GM18858 (cell line): ENCODE measurements around the gene CHURC1.

ENCODE experiments used
- ATAC-seq: cut with Tn5 transposase; IDR thresholded peaks from one replicate; pipeline ENCODE4 v1.9.1; 2021; ENCODE audit not compliant: unreplicated experiment

The CHURC1 gene

GRCh38 chr14:64954491-64955240 is 40.4 kb downstream of the CHURC1 start:
- no peak for ATAC-seq

DNA sequence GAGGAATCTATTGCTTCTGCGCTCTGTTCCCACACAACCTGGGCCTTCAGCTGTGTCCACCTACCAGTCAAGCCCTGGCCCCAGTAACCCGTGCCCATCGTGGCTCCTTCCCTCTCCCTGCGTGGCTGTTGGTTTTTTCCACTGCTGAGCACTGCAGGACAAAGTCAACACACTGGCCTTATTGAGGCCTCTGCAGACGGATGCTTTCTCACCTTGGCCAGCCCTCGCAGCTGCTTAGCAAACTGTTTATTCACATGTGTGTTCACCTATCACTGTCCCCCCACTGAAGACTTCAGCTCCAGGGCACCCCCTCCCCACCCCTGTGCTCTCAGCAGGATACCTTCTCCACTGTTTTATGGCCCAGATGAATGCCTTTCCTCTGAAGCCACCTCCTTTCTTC is 41.0 kb downstream of the CHURC1 start:
- ATAC-seq, result no peak

DNA sequence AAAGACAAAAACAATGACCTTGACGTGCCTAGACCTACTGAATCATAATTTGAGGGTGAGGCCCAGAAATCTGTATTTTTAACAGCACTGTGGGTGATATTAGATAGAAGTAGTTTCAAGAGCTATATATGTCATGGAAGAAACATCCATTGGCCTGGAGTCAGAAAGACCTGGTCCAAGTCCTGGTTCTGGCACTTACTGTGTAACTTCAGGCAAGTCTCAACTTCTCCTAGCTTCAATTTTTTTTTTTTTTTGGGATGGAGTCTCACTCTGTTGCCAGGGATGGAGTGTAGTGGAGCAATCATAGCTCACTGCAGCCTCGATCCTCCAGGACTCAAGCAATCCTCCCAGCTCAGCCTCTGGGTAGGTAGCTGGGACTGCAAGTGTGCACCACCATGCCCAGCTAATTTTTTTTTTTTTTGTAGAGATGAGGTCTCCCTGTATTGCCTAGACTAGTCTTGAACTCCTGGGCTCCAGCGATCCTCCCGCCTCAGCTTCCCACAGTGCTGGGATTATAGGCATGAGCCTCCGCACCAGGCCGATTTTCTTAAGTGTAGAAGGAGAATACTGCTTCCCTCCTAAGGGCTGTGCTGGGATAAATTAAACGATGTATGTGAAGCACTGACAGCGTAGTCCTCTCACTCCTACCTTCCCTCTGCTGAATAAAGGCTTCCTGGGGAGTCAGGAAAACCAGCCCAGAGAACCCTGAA is 42.6 kb downstream of the CHURC1 start:
- no peak for ATAC-seq

GRCh38 chr14:64958201-64958600 is 43.9 kb downstream of the CHURC1 start:
- no peak for ATAC-seq

DNA sequence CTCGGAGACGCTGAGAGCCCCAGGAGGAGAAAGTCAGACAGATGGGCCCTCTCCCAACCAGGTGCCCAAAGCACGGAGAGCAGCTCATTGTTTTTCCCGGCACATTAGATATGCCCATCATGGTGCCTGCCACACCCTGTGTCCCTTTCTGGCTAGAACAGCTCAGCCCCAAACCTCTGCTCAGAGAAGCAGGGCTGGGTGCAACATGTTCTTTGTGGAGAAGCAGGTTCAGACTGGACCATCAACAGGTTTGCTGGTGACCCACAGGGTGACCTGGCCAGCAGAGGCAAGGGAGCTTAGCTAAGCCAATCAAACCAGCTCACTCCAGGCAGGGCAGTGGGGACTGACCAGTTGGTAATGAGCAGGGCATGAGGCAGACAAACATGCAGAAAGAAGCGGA is 44.5 kb downstream of the CHURC1 start:
- no peak for ATAC-seq

DNA sequence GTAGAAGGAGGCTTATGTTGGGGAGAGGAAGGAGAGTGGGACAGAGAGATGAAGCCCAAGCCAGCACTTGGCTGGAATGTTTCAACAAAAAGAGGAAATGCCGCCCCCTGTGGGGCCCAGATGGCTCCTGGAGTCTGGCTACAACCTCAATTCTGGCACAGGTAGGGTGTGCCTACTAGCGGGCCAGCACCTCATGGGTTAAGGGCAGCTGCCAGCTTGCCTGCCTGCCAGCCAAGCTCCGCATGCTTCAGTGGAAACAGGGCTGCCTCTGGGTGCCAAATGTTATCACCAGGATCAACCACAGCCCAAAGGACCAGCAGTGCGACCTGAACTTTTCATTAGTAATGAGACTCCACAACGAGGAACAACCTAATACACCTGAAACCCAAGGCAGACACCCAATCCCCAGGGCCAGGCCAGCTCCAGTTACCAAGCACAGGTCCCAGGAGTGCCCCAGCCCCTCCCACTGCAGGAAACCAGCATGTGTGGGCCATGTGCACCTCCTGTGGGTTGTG is 46.6 kb downstream of the CHURC1 start:
- no peak for ATAC-seq

DNA sequence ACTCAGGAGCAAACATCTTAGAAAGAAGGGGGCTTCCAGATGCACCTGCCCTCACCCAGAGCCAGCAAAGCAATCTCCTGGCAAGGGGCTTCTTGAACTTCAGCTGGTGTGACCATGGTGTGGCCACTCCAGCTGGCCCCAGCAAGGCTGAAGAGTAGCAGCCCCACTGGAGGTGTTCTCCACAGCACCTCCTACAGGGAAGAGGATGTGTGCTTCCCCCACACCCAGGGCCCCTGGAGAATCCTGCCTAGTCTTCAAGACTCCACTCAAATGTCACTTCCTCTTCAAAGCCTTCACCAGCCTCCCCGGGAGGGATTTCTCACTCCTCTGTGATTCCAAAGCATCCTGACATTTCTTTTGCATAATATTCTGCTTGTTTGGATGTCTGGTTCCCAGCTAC is 49.4 kb downstream of the CHURC1 start:
- ATAC-seq, result no peak

- ATAC-seq, result no peak
Measured at GRCh38 chr14:64965356-64966000, 51.2 kb downstream of the CHURC1 start.

DNA sequence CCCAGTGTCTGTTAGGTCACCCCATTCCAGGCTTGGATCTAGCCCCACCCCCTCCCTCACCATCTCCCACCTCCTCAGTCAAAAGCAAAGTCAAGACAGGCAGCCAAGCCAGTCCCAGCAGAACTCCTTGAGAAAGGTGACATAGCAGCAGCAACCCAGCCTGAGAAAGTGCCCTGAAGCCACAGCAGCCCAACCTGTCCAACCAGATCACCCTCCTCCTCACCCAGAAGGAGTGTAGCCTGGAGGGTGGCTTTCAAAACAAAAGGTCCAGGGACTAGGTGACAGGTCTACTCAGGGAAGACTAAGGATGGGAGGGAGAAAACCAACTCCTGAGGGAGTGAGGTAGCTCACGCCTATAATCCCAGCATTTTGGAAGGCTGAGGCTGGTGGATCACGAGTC is 52.7 kb downstream of the CHURC1 start:
- ATAC-seq, result no peak

DNA sequence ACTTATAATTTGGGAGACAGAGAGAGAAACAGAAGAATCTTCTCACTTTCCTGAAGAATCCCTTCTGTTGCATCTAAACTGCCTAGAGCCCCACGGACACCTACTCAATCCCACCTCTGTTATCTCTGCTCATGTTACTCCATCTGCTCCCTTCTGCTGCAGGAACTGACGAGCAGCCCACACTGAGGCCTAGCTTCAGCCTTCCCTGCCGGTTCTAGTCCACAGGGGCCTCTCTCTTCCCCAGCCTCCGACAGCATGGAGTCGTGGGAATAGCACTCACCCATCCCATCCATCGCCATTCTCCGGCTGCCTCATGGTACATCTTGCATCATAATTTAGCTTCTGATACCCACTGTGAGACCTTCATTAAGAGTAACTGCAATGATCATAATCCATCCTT is 53.9 kb downstream of the CHURC1 start:
- no peak for ATAC-seq

- ATAC-seq, result no peak
Measured at GRCh38 chr14:64968651-64969050, 54.4 kb downstream of the CHURC1 start.

GRCh38 chr14:64970041-64970440 is 55.8 kb downstream of the CHURC1 start:
- no peak for ATAC-seq

- ATAC-seq, result no peak
Measured at GRCh38 chr14:64970776-64971477, 56.7 kb downstream of the CHURC1 start.

GRCh38 chr14:64971491-64971942 is 57.3 kb downstream of the CHURC1 start:
- no peak for ATAC-seq

DNA sequence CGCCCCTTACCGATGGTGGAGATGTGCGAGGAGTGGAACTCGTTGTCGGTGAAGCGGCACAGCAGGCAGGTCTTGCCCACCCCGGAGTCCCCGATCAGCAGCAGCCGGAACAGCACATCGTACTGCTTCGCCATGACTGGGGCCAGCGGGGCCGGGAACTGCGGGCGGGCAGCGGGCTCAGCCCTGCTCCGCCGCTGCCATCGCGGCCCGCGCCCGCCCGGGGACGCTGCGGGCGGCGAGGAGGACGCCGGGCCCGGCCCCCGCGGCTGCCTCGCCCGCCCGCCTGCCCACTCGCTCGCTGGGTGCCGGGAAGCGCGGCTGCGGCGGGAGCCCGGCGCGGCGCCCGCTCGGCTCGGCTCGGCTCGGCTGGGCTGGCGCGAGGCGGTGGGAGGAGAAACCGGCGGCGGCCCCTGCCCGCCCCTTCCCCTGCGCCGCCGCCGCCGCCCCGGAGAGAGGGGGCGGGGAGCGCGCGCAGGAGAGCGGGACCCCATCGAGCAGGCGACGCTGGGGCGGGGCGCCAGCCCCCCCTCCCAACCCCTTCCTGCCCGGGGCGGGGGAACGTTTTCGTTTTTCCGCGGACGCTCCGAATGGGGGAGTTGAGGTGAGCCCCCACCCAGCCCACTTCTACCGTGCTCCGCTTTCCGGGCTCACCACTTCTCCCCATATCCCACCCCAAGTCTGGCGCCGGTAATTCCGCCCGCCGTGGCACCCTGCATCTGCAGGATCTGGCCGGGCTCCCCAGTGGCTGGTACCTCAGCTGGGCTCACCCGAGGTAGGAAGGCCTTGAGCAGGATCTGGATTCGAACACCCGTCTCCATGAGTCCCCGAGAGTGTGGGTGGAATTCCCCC is 57.9 kb downstream of the CHURC1 start, which contains the start of gene RAB15:
Gene RAB15 (minus strand): TSS at position 394 of the 849 bp plus-strand sequence. CDS start 260 bp downstream, at position 134.
- ATAC-seq, result no peak

GRCh38 chr14:64973026-64973442 is 58.8 kb downstream of the CHURC1 start:
- ATAC-seq, result no peak

GRCh38 chr14:64973826-64974225 is 59.6 kb downstream of the CHURC1 start:
- ATAC-seq, result no peak

GRCh38 chr14:64974563-64974962 is 60.3 kb downstream of the CHURC1 start:
- no peak for ATAC-seq

- no peak for ATAC-seq
Measured at GRCh38 chr14:64979336-64980074, 65.2 kb downstream of the CHURC1 start.
